Activated naive CD4-positive, alpha-beta T cell treated with anti-CD3 and anti-CD28 coated beads for 36 hours (primary cell): Measurements from ENCODE around the gene SPATA3. TPM values are rescaled to one million over a fixed set of nuclear protein-coding genes. Genes with fewer than 3 reads are reported as not detected.
"Not testable (repeated sequence)": the region's sequence is repeated elsewhere in the genome, so short reads cannot be mapped to it uniquely, and the experiment has no call there.

Experiments
- CTCF ChIA-PET: fragments of 350-600 bp; sonication (Branson Sonifier 250); formaldehyde crosslinking; loops from one replicate; lab custom pipeline; 2021; ENCODE audit warnings: antibody characterized with exemption; lab: Charles Lee
- DNase-seq: peaks from one replicate; pipeline ENCODE4 v3.0.0-alpha.2; 2020
- H3K27ac Mint-ChIP-seq: one replicate; pipeline ENCODE4 v1.8.0; 2021; ENCODE audit warnings: mild to moderate bottlenecking, mixed read lengths
- H3K27me3 Mint-ChIP-seq: one replicate; pipeline ENCODE4 v1.8.0; 2021; ENCODE audit warnings: low read depth, mixed read lengths
- H3K36me3 Mint-ChIP-seq: one replicate; pipeline ENCODE4 v1.8.0; 2021; ENCODE audit warnings: low read depth, mixed read lengths
- H3K4me1 Mint-ChIP-seq: one replicate; pipeline ENCODE4 v1.8.0; 2021; ENCODE audit warnings: low read depth, mixed read lengths
- H3K4me3 Mint-ChIP-seq: one replicate; pipeline ENCODE4 v1.8.0; 2021; ENCODE audit warnings: mild to moderate bottlenecking, moderate library complexity, mixed read lengths
- H3K9me3 Mint-ChIP-seq: one replicate; pipeline ENCODE4 v1.8.0; 2021; ENCODE audit warnings: mixed read lengths
- intact Hi-C: fragments of 100-400 bp; cut with micrococcal nuclease; formaldehyde crosslinking; loops from one replicate; pipeline ENCODE4 v1.15.1; 2023
- total RNA-seq, 2 experiments: library from RNA; stranded (reverse); gene quantifications; one replicate each; pipeline ENCODE4 v1.2.3, GENCODE V29; 2021

The SPATA3 gene
- total RNA-seq, 2 experiments from 2014 or later = not detected

DNA sequence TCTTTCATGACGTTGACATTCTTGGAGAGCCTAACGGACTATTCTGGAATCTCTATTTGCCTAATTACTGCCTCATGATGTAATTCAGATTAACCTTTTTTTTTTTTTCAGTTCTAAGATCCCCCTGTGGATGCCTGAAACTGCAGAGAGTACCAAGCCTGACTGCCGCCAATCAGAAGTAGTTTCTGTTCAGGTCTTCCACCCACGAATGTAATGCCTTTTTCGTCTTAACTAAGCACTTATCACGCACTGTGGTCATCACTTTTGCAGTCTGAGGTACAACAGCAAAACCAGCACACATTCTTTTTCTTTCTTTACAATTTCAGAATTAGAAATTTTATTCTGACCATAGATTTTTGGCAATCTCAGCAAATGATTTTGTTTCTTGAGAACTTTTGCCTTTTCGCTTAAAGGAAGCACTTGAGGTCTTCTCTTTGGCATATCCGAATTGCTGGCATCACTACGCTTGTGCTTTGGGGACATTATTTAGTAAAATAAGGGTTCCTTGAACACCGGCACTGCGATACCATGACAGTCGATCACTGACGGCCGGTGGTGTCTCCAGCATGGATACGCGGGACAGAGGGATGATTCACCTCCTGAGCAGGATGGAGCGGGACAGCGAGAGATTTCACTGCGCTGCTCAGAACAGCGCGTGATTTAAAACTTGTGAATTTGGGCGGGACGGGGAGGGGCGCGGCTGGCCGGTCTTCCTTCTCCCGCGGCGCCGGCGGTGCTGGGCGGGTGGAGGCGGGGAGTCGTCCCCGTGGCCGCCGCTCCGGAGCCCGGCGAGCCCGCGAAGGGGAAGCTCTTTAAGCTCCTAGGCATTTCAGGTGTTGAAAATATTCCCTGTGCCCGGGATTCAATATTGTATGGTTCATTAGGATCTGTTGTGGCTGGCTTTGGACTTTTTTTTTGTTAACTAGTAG lies 38.8 kb upstream of the SPATA3 start:
- Mint-ChIP-seq H3K27ac (peak overlapping the region; percentile 48), H3K4me3 (peak overlapping the region; percentile 67), H3K36me3 (no peaks in the 10 kb centered on the region), H3K27me3 (peaks cover 50% of the 10 kb centered on the region), H3K4me1 (peaks cover 22% of the 10 kb centered on the region), H3K9me3 (no peaks in the 10 kb centered on the region)
- intact Hi-C loops = loop anchor here (1.0 to 2.0 kb wide), 3 partner anchors 17 to 31 kb away; no protein-coding TSS in a partner anchor
- peak; percentile 48 for DNase-seq
- CTCF ChIA-PET = interaction anchor here (0.8 kb wide), 1 partner anchor 28 kb away, joined by 3 read pairs; no protein-coding TSS in a partner anchor

DNA sequence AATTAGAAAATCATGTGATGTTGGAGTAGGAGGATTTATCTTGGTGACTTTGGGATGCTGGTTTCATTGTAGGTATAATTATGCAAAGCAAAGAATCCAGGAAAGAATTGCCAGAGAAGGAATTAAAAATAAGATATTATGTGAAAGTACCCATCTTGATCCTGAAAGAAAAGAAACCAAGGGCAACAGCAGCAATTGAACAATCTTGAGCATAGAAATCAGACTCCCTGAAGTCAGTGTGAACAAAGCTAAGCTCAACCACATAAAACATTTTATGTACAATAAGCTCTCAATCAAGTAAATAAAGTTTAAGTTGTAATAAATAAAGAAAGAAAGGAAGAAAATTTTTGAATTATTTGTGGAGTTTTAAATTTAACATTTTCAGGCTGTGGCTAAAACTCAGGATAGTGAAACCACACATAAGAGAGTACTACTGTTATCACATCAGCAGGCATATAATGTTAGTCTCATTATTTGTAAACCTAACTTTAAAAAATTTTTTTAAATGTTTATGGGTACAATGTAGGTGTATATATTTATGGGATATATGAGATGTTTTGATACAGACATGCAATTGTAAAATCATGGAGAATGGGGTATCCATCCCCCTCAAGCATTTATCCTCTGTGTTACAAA lies 38.0 kb upstream of the SPATA3 start:
- no peaks in the 10 kb centered on the region for H3K36me3 Mint-ChIP-seq
- H3K9me3 Mint-ChIP-seq = no peaks in the 10 kb centered on the region
- peaks cover 22% of the 10 kb centered on the region for H3K4me1 Mint-ChIP-seq
- CTCF ChIA-PET = interaction anchor here (0.8 kb wide), 1 partner anchor 27 kb away, joined by 3 read pairs; no protein-coding TSS in a partner anchor
- no peak for DNase-seq
- intact Hi-C loops = loop anchor here (1.0 to 2.0 kb wide), 3 partner anchors 16 to 32 kb away; no protein-coding TSS in a partner anchor
- H3K4me3 Mint-ChIP-seq = peak overlapping the region; percentile 65
- H3K27me3 Mint-ChIP-seq = peaks cover 53% of the 10 kb centered on the region
- H3K27ac Mint-ChIP-seq = no peak overlapping the region

DNA sequence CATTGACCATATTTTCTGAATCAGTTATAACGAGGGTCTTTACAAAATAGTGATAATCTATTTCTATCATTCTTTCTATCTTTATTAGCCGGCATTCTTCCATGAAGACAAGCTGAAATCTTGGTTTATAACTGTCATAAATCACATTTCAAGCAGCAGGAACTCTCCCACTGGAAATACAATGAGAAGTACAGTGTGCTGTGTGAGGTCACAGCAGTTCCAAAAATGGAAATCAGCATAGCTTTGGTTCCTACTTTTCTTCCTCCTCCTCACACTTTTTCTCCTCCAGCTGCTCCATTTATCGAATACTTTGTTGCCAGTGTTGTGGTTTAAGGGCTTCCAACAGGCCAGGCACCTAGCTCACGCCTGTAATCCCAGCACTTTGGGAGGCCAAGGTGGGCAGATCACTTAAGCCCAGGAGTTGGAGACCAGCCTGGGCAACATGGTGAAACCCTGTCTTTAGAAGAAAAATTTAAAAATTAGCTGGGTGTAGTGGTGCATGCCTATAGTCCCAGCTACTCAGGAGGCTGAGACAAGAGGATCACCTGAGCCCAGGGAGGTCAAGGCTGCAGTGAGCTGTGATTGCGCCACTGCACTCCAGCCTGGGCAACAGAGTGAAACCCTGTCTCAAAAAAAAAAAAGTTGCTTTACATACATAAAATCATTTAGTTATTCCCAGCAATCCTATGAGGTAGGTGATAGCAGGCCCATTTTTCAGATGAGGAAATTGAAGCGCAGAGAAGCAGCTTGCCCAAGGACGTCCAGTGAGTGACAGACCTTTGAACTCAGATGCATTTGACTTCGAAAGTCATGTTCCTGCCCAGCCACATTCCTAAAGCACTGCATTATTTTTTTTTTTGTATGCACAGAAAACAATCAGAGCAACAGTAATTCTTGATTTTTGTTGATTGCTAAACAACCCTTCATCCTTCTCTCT lies 36.8 kb upstream of the SPATA3 start:
- intact Hi-C loops = no loop called here
- H3K4me1 Mint-ChIP-seq = peaks cover 22% of the 10 kb centered on the region
- CTCF ChIA-PET = interaction anchor here (1.4 to 1.5 kb wide), 3 partner anchors 24 to 135 kb away, joined by 3 to 5 read pairs (median 3); no protein-coding TSS in a partner anchor
- no peak overlapping the region for H3K27ac Mint-ChIP-seq
- no peaks in the 10 kb centered on the region for H3K9me3 Mint-ChIP-seq
- DNase-seq = no peak
- no peaks in the 10 kb centered on the region for H3K36me3 Mint-ChIP-seq
- H3K27me3 Mint-ChIP-seq = peaks cover 50% of the 10 kb centered on the region
- no peak overlapping the region for H3K4me3 Mint-ChIP-seq

DNA sequence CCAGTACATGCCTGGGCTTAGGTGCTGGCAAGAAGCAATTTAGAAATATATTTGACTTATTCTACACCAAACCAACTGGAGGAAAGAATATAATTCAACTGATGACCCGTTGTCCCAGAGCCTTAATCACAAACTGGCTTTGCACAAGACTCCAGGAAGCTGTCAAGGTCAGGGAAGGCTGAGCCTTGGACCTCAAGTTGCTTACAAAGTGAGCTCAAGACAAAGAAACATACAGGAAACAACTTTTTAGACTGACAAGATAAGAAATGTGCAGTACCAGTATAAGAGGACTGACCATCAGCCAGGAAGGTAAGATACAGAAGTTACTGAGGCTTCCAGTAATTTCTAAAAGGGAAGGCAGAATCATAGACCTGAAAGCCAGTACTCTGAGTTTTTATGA lies 35.9 kb upstream of the SPATA3 start:
- no peak overlapping the region for H3K27ac Mint-ChIP-seq
- peaks cover 44% of the 10 kb centered on the region for H3K27me3 Mint-ChIP-seq
- H3K9me3 Mint-ChIP-seq = no peaks in the 10 kb centered on the region
- no peak for DNase-seq
- CTCF ChIA-PET = interaction anchor here (1.4 to 1.5 kb wide), 2 partner anchors 27 to 136 kb away, joined by 3 to 5 read pairs; no protein-coding TSS in a partner anchor
- no peak overlapping the region for H3K4me3 Mint-ChIP-seq
- peaks cover 19% of the 10 kb centered on the region for H3K4me1 Mint-ChIP-seq
- H3K36me3 Mint-ChIP-seq = no peaks in the 10 kb centered on the region
- intact Hi-C loops = no loop called here

DNA sequence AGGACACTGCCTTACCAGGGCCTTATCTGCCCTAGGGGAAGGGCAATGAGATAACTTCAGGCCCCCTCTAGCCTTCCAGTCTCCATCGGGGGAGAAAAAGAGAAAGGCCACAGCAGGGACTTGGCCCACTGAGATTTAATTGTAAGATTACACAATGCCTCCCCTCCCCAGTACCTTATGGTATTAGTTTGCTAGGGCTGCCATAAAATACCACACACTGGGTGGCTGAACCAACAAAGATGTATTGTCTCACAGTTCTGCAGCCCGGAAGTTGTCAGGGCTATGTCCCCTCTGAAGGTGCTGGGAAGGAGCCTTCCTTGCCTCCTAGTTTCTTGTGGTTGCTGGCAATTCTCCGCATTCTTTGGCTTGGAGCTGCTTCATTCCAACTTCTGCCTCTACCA lies 34.8 kb upstream of the SPATA3 start:
- no peaks in the 10 kb centered on the region for H3K9me3 Mint-ChIP-seq
- H3K4me3 Mint-ChIP-seq = no peak overlapping the region
- H3K27ac Mint-ChIP-seq = no peak overlapping the region
- peaks cover 16% of the 10 kb centered on the region for H3K4me1 Mint-ChIP-seq
- intact Hi-C loops = no loop called here
- H3K36me3 Mint-ChIP-seq = no peaks in the 10 kb centered on the region
- peaks cover 39% of the 10 kb centered on the region for H3K27me3 Mint-ChIP-seq
- DNase-seq = no peak
- CTCF ChIA-PET = no interaction called here

DNA sequence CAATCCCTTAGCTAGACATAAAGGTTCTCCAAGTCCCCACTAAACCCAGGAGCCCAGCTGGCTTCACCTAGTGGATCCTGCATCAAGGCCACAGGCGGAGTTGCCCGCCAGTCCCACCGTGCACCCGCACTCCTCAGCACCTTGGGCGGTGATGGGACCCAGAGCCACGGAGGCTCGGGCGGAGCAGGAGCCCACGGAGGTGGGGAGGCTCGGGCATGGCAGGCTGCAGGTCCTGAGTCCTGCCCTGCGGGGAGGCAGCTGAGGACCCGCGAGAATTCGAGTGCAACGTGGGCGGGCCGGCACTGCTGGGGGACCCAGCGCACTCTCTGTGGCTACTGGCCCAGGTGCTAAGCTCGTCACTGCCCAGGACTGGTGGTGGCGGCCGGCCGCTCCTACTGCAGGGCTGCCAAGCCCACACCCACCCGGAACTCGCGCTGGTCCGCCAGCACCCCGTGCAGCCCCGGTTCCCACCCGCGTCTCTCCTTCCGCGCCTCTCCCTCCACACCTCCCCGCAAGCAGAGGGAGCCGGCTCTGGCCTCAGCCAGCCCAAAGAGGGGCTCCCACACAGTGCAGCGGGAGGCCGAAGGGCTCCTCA lies 31.7 kb upstream of the SPATA3 start:
- Mint-ChIP-seq H3K36me3 (no peaks in the 10 kb centered on the region), H3K9me3 (no peaks in the 10 kb centered on the region), H3K27me3 (peaks cover 18% of the 10 kb centered on the region), H3K27ac (no peak overlapping the region), H3K4me1 (no peaks in the 10 kb centered on the region), H3K4me3 (no peak overlapping the region)
- no peak for DNase-seq
- CTCF ChIA-PET = interaction anchor here (1.9 kb wide), 1 partner anchor 21 kb away, joined by 7 read pairs; no protein-coding TSS in a partner anchor
- intact Hi-C loops = no loop called here

DNA sequence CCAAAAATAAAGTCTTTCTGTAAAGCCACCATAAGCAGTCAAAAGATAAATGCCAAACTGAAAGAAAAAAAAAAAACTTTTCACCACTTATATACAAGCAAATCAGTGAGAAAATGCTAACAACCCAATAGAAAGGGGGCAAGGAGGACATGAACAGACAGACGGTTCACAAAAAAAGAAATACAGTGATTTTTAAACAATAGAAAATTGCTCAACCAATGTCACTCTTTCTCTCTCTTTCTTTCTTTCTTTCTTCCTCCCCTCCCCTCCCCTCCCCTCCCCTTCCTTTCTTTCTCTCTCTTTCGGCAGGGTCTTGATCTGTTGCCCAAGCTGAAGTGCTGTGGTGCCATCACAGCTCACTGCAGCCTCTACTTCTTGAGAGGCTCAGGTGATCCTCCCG lies 28.8 kb upstream of the SPATA3 start:
- intact Hi-C loops = no loop called here
- no peak overlapping the region for H3K27ac Mint-ChIP-seq
- H3K9me3 Mint-ChIP-seq = no peaks in the 10 kb centered on the region
- CTCF ChIA-PET = interaction anchor here (1.0 kb wide), 1 partner anchor 20 kb away, joined by 3 read pairs; no protein-coding TSS in a partner anchor
- DNase-seq = no peak
- H3K36me3 Mint-ChIP-seq = no peaks in the 10 kb centered on the region
- no peak overlapping the region for H3K4me3 Mint-ChIP-seq
- peaks cover 3% of the 10 kb centered on the region for H3K4me1 Mint-ChIP-seq
- H3K27me3 Mint-ChIP-seq = peaks cover 5% of the 10 kb centered on the region

DNA sequence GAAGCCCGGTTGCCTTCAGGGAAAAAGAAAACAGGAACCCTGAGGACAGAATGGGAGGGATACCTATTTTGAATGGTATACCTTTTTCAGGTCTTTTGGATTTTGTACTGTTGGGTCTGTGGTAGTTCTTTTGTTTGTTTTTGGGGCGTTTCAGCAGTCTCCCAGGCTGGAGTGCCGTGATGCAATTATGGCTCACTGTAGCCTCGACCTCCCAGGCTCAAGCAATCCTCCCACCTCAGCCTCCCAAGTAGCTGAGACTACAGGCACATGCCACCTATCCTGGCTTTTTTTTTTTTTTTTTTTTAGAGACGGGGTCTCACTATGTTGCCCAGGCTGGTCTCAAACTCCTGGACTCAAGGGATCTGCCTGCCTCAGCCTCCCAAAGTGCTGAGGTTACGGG lies 27.6 kb upstream of the SPATA3 start:
- H3K4me1 Mint-ChIP-seq, DNase-seq, H3K4me3 Mint-ChIP-seq, H3K36me3 Mint-ChIP-seq, H3K27me3 Mint-ChIP-seq, H3K27ac Mint-ChIP-seq, intact Hi-C loops, H3K9me3 Mint-ChIP-seq: not testable (repeated sequence)
- CTCF ChIA-PET = interaction anchor here (0.8 to 1.2 kb wide), 3 partner anchors 19 to 119 kb away, joined by 3 to 5 read pairs (median 3); no protein-coding TSS in a partner anchor

DNA sequence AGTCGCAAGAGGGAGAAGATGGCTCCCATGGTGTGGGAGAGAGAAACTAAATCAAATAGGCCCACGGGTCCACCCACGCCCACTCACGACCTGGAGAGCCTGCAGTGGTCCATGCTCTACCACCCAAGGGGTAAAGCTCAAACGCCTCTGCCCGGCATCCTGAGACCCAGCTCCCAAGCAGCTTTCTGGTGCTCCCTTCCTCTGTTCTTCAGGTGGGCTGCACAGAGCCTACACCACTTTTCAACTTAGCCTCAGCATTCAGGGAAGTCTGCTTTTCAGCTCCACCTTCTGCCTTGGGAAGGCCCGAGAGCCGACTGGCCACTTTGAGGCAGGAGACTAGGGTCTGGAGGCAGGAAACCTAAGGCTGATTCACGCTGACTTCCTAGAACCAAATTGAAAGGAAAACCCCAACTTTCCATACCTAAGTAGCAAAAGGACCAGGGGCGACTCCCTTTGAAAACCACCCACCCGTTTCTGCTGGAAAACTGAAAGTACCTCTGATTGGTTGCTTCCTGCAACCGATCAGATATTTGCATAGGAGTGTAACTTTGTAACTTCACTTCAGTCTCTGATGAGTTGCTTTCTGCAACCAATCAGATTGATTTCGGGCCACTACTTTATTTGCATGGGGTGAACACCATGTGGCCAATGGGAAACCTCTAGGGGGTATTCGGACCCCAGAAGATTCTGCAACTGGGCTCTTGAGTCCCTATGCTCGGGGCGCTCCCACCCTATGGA lies 26.8 kb upstream of the SPATA3 start:
- Mint-ChIP-seq H3K27ac (no peak overlapping the region), H3K4me1 (peaks cover 12% of the 10 kb centered on the region), H3K9me3 (no peaks in the 10 kb centered on the region), H3K27me3 (no peaks in the 10 kb centered on the region), H3K36me3 (no peaks in the 10 kb centered on the region), H3K4me3 (no peak overlapping the region)
- DNase-seq = no peak
- CTCF ChIA-PET = interaction anchor here (1.2 kb wide), 1 partner anchor 63 kb away, joined by 3 read pairs; no protein-coding TSS in a partner anchor
- intact Hi-C loops = no loop called here

DNA sequence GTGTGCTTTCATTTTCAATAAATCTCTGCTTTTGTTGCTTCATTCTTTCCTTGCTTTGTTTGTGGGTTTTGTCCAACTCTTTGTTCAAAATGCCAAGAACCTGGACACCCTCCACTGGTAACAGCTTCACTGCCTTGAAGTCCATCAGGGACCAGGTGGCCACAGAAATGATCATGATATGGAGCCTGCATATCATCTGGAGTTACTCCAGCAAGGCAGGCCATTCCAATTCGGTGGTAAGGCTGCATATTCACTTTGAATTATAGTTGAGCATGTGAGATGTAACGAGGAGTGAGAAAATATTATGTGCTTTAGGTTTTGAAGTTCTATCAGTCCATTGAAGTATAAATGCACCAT lies 26.3 kb upstream of the SPATA3 start:
- H3K27ac Mint-ChIP-seq = no peak overlapping the region

DNA sequence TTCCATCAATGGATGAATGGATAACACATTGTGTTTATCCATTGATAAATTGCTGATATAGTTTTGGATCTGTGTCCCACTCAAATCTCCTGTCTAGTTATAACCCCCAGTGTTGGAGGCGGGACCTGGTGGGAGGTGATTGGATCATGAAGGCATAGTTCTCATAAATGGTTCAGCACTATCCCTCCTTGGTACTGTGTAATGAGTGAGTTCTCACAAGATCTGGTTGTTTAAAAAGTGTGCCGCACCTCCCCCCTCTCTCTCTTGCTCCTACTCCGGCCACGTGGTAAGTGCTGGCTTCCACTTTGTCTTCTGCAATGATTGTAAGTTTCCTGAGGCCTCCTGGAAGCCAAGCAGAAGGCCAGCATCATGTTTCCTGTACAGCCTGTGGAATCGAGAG lies 23.9 kb upstream of the SPATA3 start:
- Mint-ChIP-seq H3K9me3 (no peaks in the 10 kb centered on the region), H3K27ac (no peak overlapping the region), H3K27me3 (peaks cover 3% of the 10 kb centered on the region), H3K4me3 (no peak overlapping the region), H3K4me1 (peaks cover 21% of the 10 kb centered on the region), H3K36me3 (no peaks in the 10 kb centered on the region)
- DNase-seq = no peak
- CTCF ChIA-PET = interaction anchor here (1.0 kb wide), 1 partner anchor 13 kb away, joined by 4 read pairs; no protein-coding TSS in a partner anchor
- intact Hi-C loops = no loop called here

More for the DNA sequence above, 26.3 kb upstream of the SPATA3 start:
- no peak for DNase-seq
- no peaks in the 10 kb centered on the region for H3K9me3 Mint-ChIP-seq
- H3K36me3 Mint-ChIP-seq = no peaks in the 10 kb centered on the region
- H3K4me1 Mint-ChIP-seq = peaks cover 17% of the 10 kb centered on the region
- H3K4me3 Mint-ChIP-seq = no peak overlapping the region
- intact Hi-C loops = no loop called here
- CTCF ChIA-PET = interaction anchor here (1.1 kb wide), 1 partner anchor 43 kb away, joined by 3 read pairs; no protein-coding TSS in a partner anchor
- no peaks in the 10 kb centered on the region for H3K27me3 Mint-ChIP-seq
